ENCODE results near the gene DNAJC16.

- TF ChIP-seq, protein P1, sequence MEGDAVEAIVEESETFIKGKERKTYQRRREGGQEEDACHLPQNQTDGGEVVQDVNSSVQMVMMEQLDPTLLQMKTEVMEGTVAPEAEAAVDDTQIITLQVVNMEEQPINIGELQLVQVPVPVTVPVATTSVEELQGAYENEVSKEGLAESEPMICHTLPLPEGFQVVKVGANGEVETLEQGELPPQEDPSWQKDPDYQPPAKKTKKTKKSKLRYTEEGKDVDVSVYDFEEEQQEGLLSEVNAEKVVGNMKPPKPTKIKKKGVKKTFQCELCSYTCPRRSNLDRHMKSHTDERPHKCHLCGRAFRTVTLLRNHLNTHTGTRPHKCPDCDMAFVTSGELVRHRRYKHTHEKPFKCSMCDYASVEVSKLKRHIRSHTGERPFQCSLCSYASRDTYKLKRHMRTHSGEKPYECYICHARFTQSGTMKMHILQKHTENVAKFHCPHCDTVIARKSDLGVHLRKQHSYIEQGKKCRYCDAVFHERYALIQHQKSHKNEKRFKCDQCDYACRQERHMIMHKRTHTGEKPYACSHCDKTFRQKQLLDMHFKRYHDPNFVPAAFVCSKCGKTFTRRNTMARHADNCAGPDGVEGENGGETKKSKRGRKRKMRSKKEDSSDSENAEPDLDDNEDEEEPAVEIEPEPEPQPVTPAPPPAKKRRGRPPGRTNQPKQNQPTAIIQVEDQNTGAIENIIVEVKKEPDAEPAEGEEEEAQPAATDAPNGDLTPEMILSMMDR (IDR thresholded peaks at IDR 0.05): no peak
- TF ChIP-seq POLR2AphosphoS5 (IDR thresholded peaks at IDR 0.05) (no peak), EP300 (IDR thresholded peaks at IDR 0.05) (no peak)
Observed at GRCh38 chr1:15523104-15524020, 3.3 kb upstream of the DNAJC16 start.
